OCI-LY3 (cell line): ENCODE data around the gene FOXE1.

ENCODE experiments used
- EZH2phosphoT487 ChIP-seq: fragments of 200-600 bp; shearing (Covaris generic); IDR thresholded peaks from 2 replicates; pipeline ENCODE4 v1.6.1; 2018; ENCODE audit warnings: antibody characterized with exemption, mixed run types, low read depth
- TF ChIP-seq, protein P1 (sequence below): fragments of 200-600, 300-600 bp; sonication (generic); IDR thresholded peaks from 2 replicates; pipeline ENCODE4 v1.5.1; 2014; ENCODE audit warnings: antibody characterized with exemption, low read length, low read depth

DNA sequence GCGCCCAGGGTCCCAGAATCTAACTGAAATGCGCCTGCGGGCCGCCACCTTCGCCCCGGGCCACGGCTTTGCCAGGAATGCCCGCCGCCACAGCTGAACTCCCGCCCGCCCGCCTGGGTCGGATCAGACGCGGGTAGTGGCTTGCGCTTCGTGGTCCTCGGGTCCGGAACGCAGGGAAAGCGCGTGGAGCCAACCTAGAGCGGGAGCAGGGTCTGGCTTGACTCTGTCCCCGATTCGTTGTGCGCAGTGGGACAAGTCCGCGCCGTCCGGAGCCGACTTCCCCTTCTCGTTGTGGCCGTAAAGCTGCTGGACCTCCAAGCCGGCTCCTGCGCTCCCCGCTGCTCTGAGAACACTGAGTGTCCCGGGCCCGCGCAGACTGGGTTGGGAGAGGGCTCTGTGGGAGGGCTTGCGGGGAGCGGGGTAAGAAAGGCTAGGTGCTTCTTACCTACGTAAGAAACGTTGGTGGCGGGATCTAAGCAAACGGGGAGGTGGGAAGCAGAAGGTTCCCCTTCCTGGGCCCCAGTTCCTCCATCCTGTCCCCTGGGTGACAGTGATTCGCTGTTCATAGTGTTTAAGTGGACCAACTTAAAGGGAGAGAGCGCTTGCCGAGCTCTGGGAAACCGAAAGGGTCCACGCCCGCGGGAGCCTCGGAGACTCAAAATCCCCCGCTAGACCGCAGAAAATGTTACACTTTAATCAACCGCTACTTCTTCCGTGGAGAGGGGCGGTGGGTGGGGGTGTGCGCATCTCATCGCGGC, 4.4 kb upstream of the FOXE1 start:
- TF ChIP-seq, protein P1, sequence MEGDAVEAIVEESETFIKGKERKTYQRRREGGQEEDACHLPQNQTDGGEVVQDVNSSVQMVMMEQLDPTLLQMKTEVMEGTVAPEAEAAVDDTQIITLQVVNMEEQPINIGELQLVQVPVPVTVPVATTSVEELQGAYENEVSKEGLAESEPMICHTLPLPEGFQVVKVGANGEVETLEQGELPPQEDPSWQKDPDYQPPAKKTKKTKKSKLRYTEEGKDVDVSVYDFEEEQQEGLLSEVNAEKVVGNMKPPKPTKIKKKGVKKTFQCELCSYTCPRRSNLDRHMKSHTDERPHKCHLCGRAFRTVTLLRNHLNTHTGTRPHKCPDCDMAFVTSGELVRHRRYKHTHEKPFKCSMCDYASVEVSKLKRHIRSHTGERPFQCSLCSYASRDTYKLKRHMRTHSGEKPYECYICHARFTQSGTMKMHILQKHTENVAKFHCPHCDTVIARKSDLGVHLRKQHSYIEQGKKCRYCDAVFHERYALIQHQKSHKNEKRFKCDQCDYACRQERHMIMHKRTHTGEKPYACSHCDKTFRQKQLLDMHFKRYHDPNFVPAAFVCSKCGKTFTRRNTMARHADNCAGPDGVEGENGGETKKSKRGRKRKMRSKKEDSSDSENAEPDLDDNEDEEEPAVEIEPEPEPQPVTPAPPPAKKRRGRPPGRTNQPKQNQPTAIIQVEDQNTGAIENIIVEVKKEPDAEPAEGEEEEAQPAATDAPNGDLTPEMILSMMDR: no peak
- no peak for TF ChIP-seq EZH2phosphoT487
